Measurements from ENCODE around the gene LRRC46. TPM values are rescaled to one million over a fixed set of nuclear protein-coding genes. Genes with fewer than 3 reads are reported as not detected.

LRRC46 gene
- total and polyA plus RNA-seq, 2 of the 13 experiments (the other 11 are each of a cell fraction or from before 2014, with no cell fraction given) = 0.09 TPM

DNA sequence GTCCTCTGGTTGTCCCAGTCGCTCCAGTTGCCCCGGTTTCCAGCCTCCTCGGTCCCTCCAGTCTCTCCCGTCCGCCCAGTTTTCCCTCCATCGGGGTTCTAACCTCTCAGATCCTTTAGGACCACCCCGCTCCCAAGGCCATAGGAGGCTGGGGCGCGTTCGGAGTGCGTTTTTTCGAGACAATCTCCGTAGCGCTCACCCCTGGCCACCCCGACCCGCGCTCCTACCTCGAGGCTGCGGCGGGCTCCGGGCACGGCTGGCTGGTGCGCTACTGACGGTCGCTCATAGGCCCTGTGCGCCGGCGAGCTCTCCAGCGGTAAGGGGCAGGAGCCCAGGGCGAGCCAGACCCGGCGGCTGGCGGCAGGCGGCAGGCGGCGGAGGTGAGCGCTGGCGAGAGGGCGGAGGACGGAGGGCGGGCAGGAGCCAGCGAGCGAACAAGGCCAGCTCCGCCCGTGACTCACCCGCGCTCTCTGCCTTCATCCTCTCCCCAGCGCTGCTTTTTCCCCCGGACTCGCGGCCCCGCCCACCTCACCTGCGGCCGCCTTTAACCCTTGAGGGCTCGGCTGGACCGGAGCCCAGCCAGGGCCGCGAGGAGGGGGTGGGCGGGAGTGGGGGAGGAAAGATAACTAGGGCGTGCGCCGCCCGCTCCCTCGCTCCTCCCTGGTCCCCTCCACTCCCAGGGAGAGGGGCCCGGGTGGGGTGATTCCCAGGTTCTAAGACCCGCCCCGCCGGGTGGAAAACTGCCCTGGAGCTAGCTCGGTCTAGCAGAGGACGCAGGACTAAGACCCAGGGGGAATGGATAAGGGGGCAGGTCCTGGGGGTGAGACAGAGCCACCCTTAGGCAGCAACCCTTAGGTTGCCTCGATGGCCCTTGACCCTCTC, 19.5 kb downstream of the LRRC46 start, which contains the start of gene SP6 (continued):
- TF ChIP-seq, protein P1, sequence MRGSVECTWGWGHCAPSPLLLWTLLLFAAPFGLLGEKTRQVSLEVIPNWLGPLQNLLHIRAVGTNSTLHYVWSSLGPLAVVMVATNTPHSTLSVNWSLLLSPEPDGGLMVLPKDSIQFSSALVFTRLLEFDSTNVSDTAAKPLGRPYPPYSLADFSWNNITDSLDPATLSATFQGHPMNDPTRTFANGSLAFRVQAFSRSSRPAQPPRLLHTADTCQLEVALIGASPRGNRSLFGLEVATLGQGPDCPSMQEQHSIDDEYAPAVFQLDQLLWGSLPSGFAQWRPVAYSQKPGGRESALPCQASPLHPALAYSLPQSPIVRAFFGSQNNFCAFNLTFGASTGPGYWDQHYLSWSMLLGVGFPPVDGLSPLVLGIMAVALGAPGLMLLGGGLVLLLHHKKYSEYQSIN (CRISPR knock-in tag; IDR thresholded peaks at IDR 0.05; ENCODE audit: borderline replicate concordance) = no peak
- TF ChIP-seq DPF2 (CRISPR knock-in tag; IDR thresholded peaks at IDR 0.05; ENCODE audit: borderline replicate concordance, low read depth) (0 out of 2 replicates have a peak, but pooled peaks have one; percentile 30), YEATS2 (CRISPR knock-in tag; IDR thresholded peaks at IDR 0.05; ENCODE audit: borderline replicate concordance) (peak; percentile 59; the same call in 1 of the 2 replicates), HES4 (CRISPR knock-in tag; IDR thresholded peaks at IDR 0.05; ENCODE audit: borderline replicate concordance) (no peak; the same call in 1 of the 2 replicates), ZNF138 (CRISPR knock-in tag; IDR thresholded peaks at IDR 0.05; ENCODE audit: low read depth) (no peak), ERF (CRISPR knock-in tag; IDR thresholded peaks at IDR 0.05) (peak; percentile 68; the same call in 1 of the 2 replicates), ZNF343 (CRISPR knock-in tag; IDR thresholded peaks at IDR 0.05) (peak; percentile 55; the same call in 1 of the 2 replicates), SYNCRIP (IDR thresholded peaks at IDR 0.05; ENCODE audit: insufficient read depth, low read depth, low read length) (no peak), SATB2 (CRISPR knock-in tag; IDR thresholded peaks at IDR 0.05) (no peak), MTF1 (CRISPR knock-in tag; IDR thresholded peaks at IDR 0.05) (no peak), ZNF605 (CRISPR knock-in tag; IDR thresholded peaks at IDR 0.05) (peak; percentile 66; the same call in 1 of the 2 replicates), HNF4A (CRISPR knock-in tag; IDR thresholded peaks at IDR 0.05) (no peak), RFXAP (CRISPR knock-in tag; IDR thresholded peaks at IDR 0.05; ENCODE audit: borderline replicate concordance) (peak; percentile 57; the same call in 1 of the 2 replicates), NRL (CRISPR knock-in tag; IDR thresholded peaks at IDR 0.05; ENCODE audit: borderline replicate concordance) (no peak), PTBP1 (IDR thresholded peaks at IDR 0.05; ENCODE audit: low read depth, low read length, poor library complexity, severe bottlenecking) (no peak), PITX1 (CRISPR knock-in tag; IDR thresholded peaks at IDR 0.05) (no peak; the same call in 1 of the 2 replicates)
- TF ChIP-seq, protein P2, sequence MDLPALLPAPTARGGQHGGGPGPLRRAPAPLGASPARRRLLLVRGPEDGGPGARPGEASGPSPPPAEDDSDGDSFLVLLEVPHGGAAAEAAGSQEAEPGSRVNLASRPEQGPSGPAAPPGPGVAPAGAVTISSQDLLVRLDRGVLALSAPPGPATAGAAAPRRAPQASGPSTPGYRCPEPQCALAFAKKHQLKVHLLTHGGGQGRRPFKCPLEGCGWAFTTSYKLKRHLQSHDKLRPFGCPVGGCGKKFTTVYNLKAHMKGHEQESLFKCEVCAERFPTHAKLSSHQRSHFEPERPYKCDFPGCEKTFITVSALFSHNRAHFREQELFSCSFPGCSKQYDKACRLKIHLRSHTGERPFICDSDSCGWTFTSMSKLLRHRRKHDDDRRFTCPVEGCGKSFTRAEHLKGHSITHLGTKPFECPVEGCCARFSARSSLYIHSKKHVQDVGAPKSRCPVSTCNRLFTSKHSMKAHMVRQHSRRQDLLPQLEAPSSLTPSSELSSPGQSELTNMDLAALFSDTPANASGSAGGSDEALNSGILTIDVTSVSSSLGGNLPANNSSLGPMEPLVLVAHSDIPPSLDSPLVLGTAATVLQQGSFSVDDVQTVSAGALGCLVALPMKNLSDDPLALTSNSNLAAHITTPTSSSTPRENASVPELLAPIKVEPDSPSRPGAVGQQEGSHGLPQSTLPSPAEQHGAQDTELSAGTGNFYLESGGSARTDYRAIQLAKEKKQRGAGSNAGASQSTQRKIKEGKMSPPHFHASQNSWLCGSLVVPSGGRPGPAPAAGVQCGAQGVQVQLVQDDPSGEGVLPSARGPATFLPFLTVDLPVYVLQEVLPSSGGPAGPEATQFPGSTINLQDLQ (CRISPR knock-in tag; IDR thresholded peaks at IDR 0.05) = 0 out of 2 replicates have a peak, but pooled peaks have one; percentile 47
- TF ChIP-seq, protein P3, sequence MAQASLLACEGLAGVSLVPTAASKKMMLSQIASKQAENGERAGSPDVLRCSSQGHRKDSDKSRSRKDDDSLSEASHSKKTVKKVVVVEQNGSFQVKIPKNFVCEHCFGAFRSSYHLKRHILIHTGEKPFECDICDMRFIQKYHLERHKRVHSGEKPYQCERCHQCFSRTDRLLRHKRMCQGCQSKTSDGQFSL (CRISPR knock-in tag; IDR thresholded peaks at IDR 0.05) = no peak
- TF ChIP-seq, protein P4, sequence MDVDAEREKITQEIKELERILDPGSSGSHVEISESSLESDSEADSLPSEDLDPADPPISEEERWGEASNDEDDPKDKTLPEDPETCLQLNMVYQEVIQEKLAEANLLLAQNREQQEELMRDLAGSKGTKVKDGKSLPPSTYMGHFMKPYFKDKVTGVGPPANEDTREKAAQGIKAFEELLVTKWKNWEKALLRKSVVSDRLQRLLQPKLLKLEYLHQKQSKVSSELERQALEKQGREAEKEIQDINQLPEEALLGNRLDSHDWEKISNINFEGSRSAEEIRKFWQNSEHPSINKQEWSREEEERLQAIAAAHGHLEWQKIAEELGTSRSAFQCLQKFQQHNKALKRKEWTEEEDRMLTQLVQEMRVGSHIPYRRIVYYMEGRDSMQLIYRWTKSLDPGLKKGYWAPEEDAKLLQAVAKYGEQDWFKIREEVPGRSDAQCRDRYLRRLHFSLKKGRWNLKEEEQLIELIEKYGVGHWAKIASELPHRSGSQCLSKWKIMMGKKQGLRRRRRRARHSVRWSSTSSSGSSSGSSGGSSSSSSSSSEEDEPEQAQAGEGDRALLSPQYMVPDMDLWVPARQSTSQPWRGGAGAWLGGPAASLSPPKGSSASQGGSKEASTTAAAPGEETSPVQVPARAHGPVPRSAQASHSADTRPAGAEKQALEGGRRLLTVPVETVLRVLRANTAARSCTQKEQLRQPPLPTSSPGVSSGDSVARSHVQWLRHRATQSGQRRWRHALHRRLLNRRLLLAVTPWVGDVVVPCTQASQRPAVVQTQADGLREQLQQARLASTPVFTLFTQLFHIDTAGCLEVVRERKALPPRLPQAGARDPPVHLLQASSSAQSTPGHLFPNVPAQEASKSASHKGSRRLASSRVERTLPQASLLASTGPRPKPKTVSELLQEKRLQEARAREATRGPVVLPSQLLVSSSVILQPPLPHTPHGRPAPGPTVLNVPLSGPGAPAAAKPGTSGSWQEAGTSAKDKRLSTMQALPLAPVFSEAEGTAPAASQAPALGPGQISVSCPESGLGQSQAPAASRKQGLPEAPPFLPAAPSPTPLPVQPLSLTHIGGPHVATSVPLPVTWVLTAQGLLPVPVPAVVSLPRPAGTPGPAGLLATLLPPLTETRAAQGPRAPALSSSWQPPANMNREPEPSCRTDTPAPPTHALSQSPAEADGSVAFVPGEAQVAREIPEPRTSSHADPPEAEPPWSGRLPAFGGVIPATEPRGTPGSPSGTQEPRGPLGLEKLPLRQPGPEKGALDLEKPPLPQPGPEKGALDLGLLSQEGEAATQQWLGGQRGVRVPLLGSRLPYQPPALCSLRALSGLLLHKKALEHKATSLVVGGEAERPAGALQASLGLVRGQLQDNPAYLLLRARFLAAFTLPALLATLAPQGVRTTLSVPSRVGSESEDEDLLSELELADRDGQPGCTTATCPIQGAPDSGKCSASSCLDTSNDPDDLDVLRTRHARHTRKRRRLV (CRISPR knock-in tag; IDR thresholded peaks at IDR 0.05) = no peak

Measured in HepG2 (cell line).